ENCODE data around the gene BCKDHA.

BCKDHA gene

GRCh38 chr19:41420101-41420880 lies 22.7 kb downstream of the BCKDHA start:
- DNase-seq (ENCODE audit: low spot score): no peak
- Histone ChIP-seq H3K9me3 (ENCODE audit: severe bottlenecking) (no peaks in the 10 kb centered on the region), H3K4me3 (ENCODE audit: severe bottlenecking) (no peak overlapping the region), H3K36me3 (ENCODE audit: low read depth) (peaks cover 14% of the 10 kb centered on the region), H3K27ac (ENCODE audit: poor library complexity, severe bottlenecking) (no peak overlapping the region), H3K27me3 (ENCODE audit: insufficient read depth, poor library complexity, severe bottlenecking) (no peaks in the 10 kb centered on the region), H3K4me1 (ENCODE audit: insufficient read depth, poor library complexity, severe bottlenecking) (no peaks in the 10 kb centered on the region)
- TF ChIP-seq CTCF (IDR thresholded peaks at IDR 0.05; ENCODE audit: poor library complexity, severe bottlenecking): no peak
- ATAC-seq (ENCODE audit: low read depth): no peak

- peaks cover 14% of the 10 kb centered on the region for H3K36me3 ChIP-seq (ENCODE audit: low read depth)
- TF ChIP-seq CTCF (IDR thresholded peaks at IDR 0.05; ENCODE audit: poor library complexity, severe bottlenecking): no peak
- no peaks in the 10 kb centered on the region for H3K4me1 ChIP-seq (ENCODE audit: insufficient read depth, poor library complexity, severe bottlenecking)
- H3K27ac ChIP-seq (ENCODE audit: poor library complexity, severe bottlenecking): no peak overlapping the region
- ATAC-seq (ENCODE audit: low read depth) (no peak), DNase-seq (ENCODE audit: low spot score) (no peak)
- no peaks in the 10 kb centered on the region for H3K27me3 ChIP-seq (ENCODE audit: insufficient read depth, poor library complexity, severe bottlenecking)
- no peaks in the 10 kb centered on the region for H3K9me3 ChIP-seq (ENCODE audit: severe bottlenecking)
- no peak overlapping the region for H3K4me3 ChIP-seq (ENCODE audit: severe bottlenecking)
These were observed 23.7 kb downstream of the BCKDHA start for GRCh38 chr19:41421314-41421713.

- DNase-seq (ENCODE audit: low spot score): no peak
- no peak for ATAC-seq (ENCODE audit: low read depth)
- Histone ChIP-seq H3K4me1 (ENCODE audit: insufficient read depth, poor library complexity, severe bottlenecking) (no peaks in the 10 kb centered on the region), H3K36me3 (ENCODE audit: low read depth) (peaks cover 14% of the 10 kb centered on the region), H3K27me3 (ENCODE audit: insufficient read depth, poor library complexity, severe bottlenecking) (no peaks in the 10 kb centered on the region), H3K9me3 (ENCODE audit: severe bottlenecking) (no peaks in the 10 kb centered on the region), H3K27ac (ENCODE audit: poor library complexity, severe bottlenecking) (no peak overlapping the region), H3K4me3 (ENCODE audit: severe bottlenecking) (no peak overlapping the region)
- no peak for TF ChIP-seq CTCF (IDR thresholded peaks at IDR 0.05; ENCODE audit: poor library complexity, severe bottlenecking)
These were observed 24.4 kb downstream of the BCKDHA start for GRCh38 chr19:41421973-41422372.

- H3K27ac ChIP-seq (ENCODE audit: poor library complexity, severe bottlenecking): no peak overlapping the region
- H3K36me3 ChIP-seq (ENCODE audit: low read depth): peaks cover 14% of the 10 kb centered on the region
- no peak for DNase-seq (ENCODE audit: low spot score)
These were observed 24.8 kb downstream of the BCKDHA start for GRCh38 chr19:41422456-41422855.

More at GRCh38 chr19:41422456-41422855, 24.8 kb downstream of the BCKDHA start:
- Histone ChIP-seq H3K27me3 (ENCODE audit: insufficient read depth, poor library complexity, severe bottlenecking) (no peaks in the 10 kb centered on the region), H3K9me3 (ENCODE audit: severe bottlenecking) (no peaks in the 10 kb centered on the region), H3K4me1 (ENCODE audit: insufficient read depth, poor library complexity, severe bottlenecking) (no peaks in the 10 kb centered on the region), H3K4me3 (ENCODE audit: severe bottlenecking) (no peak overlapping the region)
- no peak for ATAC-seq (ENCODE audit: low read depth)
- TF ChIP-seq CTCF (IDR thresholded peaks at IDR 0.05; ENCODE audit: poor library complexity, severe bottlenecking): no peak
